Cardiac ventricle fibroblast (primary cell): ENCODE results near the gene CACNA1F. TPM values are rescaled to one million over a fixed set of nuclear protein-coding genes. Genes with fewer than 3 reads are reported as not detected.

Experiments used
- total RNA-seq: library from RNA; depleted of rRNA; stranded (reverse); fragments of >200 nt; gene quantifications from 2 replicates; pipeline ENCODE4 v1.2.3, GENCODE V29; 2015

CACNA1F gene
- total RNA-seq: not detected in 2 replicates

DNA sequence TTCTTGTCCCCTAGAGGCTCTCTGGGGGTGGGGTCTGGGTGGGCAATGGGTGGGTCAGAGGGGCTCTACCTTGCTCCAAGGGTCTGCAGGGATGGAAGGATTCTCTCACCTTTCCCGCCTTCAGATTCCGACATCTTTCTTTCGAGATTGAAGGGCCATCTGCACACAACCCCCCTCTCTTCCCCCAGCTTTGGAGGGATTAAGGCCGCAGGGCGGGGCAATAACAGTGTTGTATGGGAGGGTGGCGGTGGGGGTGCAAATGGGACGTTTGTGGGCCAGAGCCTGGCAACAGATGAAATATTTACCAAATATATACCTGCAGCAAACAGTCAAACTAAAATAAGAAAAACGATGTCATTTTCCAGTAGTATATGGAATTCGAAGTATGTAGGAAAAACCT lies at the start of gene CACNA1F:
TSS of gene CACNA1F (minus strand) at position 165 of the 400 bp plus-strand sequence. CDS start at position 134, 31 bp downstream.

DNA sequence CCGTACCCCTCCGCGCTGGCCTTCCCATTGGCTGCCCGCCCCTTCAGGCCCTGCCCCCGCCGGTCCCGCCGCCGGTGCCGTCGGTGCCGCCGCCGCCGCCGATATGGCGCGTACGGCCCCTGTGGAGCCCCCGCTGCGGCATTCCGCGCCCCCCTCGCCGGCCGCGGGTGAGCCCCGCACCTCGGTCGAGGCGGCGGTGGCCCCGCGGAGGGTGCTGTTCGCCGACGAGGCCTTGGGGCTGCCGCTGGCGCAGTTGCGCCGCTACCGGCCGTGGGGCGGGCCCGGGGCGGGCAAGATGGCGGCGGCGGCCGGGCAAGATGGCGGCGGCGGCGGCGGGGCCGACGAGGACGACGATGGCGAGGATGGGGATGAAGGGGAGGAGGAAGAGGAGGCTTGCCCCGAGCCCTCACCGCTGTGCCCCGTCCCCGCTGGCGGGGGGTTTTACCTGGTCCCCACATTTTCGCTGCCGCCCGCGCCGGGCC lies 36.7 kb upstream of the CACNA1F start, which contains the start of gene PPP1R3F:
TSS of gene PPP1R3F (plus strand) at position 27 of the 482 bp plus-strand sequence. CDS start at position 104, 77 bp downstream.

DNA sequence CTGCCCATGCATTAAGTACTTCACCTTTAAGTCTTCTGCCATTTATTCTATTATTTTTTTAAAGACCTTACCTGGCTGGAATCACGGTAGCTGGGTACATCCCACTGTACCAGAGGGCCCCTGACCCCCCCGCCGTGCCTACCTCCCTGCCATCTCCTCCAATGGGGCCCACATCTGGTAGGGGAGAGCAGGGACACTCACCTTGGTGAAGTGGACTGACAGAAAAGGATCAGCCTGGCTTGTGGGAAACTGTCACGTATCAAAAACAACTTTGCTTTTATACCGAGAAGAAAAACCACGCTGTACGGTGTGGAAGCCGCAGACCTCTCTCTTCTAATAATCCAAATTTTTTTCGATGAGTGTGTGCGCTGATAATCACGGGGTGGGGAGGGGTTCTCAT lies 31.3 kb upstream of the CACNA1F start, which contains the start of gene FOXP3:
TSS of gene FOXP3 (minus strand) at position 251 of the 400 bp plus-strand sequence. CDS start 6,205 bp downstream, outside the sequence.

DNA sequence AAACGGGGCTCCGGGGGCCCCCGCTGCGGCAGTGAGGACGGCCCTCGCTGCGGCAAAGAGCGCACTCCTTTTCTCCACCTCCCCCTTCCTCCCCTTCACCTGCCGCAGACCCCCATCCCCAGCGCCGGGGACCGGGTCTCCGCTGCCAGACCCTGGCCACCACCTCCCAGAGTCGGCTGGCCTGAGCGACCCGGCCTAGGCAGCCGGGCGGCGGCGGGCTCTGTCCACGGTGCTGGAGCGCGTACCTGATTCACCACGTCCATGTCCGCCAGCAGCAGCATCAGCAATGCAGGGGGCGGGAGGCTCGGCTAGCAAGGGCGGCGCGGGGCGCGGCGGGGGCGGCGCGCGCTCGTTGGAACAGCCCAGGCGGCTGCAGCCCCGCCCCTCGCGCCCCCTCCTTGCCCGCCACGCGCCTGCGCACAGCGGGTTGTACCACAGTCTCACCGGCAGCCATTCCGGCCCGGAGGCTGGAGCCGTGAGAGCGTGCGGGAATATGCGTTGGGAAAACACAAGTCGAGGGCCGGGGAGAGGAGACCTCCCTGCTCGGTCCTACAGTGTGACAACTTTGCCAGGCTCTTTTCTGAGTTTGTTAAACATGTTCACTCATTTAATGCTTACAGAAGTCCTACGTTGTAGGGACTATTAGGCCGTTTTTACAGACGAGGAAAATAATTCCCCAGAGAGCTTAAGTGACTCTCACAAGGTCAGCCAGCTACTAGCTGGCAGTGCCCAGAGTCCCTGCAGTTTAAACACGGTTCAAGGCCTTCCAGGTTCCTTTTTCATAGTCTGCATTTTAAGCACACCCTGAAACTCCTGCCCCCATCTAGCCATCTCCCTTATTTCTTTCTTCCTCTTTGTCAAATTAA lies 33.0 kb downstream of the CACNA1F start, which contains the start of gene SYP:
TSS of gene SYP (minus strand) at position 288 of the 866 bp plus-strand sequence. CDS start at position 281, 7 bp downstream.

DNA sequence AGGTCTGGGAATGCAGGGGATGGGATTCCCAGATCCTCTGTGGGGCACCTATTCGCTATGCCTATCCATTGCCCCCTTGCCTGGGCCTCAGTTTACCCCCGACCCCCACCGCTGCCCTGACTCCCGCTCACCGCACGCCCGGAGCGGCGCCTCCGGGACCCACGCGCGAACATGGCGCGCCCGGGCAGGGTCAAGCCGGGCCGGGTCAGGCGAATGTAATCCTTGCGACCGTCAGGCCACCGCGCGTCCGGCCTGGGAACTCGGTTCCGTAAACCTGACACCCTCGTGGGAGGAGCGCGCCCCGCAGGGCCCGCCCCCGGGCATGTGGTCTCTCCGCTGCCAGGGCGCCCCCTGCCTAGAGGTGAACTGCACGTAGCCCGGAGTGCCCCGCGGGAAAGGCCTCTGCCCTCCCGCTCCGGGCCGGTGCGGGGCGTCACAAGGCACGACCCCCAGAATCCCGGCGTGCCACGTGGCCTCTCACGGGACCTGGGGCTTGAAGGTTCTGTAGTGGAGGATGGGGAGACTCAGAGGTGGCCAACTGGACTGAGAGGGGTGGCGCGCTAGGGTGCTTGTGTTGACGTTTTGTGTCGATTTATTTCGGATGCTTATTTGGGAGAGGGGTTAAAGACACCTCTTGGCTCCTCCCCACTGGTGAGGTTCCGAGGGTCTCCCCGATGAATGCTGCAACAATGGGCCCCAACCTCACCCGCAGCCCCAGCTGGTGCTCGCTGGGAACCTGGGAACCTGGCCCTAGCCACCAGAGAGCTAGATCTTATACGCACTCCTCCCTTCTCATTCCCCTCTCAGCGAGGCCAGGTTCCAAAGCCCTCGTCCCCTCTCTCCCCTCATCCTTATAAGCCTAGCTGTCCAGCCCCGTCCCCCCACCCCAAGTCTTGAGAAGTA lies 46.8 kb downstream of the CACNA1F start, which contains the start of gene PRICKLE3:
TSS of gene PRICKLE3 (minus strand) at position 249 of the 903 bp plus-strand sequence. CDS start at position 173, 76 bp downstream.

DNA sequence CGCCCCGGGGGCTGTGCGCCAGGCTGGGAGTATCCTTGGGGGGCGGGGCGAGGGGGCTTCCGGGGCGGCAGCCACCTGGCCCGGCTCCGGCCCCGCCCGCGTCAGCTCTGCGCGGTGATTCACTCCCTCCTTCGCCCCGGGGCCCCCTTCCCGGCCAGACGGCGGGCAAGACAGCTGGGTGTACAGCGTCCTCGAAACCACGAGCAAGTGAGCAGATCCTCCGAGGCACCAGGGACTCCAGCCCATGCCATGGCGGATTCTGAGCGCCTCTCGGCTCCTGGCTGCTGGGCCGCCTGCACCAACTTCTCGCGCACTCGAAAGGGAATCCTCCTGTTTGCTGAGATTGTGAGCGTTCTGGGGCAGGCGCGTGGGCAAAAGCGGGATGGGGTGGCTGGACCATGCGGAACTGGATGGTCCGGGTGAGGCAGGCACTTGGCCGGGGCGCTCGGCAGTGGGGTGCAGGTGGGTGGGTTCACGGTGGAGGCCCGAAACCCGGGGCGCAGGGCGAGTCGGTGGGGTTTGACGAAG lies 61.3 kb downstream of the CACNA1F start, which contains the start of gene PLP2:
TSS of gene PLP2 (plus strand) at position 147 of the 528 bp plus-strand sequence. CDS start at position 250, 103 bp downstream.

DNA sequence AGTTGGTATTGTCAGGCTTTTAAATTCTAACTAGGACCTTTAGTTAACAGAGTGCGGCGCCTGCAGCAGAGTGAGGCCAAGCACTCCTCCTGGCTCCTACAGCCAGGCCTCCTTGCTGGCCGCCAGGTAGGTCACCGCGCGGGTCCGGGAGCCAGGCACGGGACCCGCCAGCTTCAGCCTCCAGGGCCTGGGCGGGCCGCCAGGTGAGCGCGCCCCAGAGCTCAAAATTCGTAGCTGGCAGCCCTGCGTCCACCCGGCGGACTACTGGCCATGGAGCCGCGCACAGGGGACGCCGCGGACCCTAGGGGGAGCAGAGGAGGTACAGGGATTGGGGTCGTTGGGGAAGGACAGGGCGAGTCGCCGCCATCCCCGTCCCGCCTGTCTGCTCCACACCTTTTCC lies 70.5 kb downstream of the CACNA1F start, which contains the start of gene MAGIX:
TSS of gene MAGIX (plus strand) at position 139 of the 400 bp plus-strand sequence. CDS start at position 271, 132 bp downstream.

Other genes starting within 250 kb of the CACNA1F start
- gene GRIPAP1, start 231.1 kb downstream of the CACNA1F start, total RNA-seq: 13.2 and 14.8 TPM in 2 replicates
- 73.1 and 84.2 TPM in 2 replicates for gene TFE3, start 190.0 kb downstream of the CACNA1F start, total RNA-seq
- gene CCDC120, start 174.3 kb downstream of the CACNA1F start, total RNA-seq: 2.0 and 2.5 TPM in 2 replicates
- gene PRAF2, start 159.3 kb downstream of the CACNA1F start, total RNA-seq: 34.3 and 36.7 TPM in 2 replicates
- 64.5 and 72.1 TPM in 2 replicates for gene WDR45, start 153.5 kb downstream of the CACNA1F start, total RNA-seq
- gene GPKOW, start 109.6 kb downstream of the CACNA1F start, total RNA-seq: 16.2 and 17.3 TPM in 2 replicates
- gene MAGIX, start 70.6 kb downstream of the CACNA1F start, total RNA-seq: 0.19 and 0.54 TPM in 2 replicates
- gene PLP2, start 61.4 kb downstream of the CACNA1F start, total RNA-seq: 41.1 and 44.0 TPM in 2 replicates
- 11.3 and 17.2 TPM in 2 replicates for gene PRICKLE3, start 47.0 kb downstream of the CACNA1F start, total RNA-seq
- 0.19 and 0.78 TPM in 2 replicates for gene SYP, start 33.1 kb downstream of the CACNA1F start, total RNA-seq
- 8.8 and 9.9 TPM in 2 replicates for gene CCDC22, start 2.1 kb upstream of the CACNA1F start, total RNA-seq
- gene FOXP3, start 31.4 kb upstream of the CACNA1F start, total RNA-seq: not detected in 2 replicates
- gene PPP1R3F, start 36.5 kb upstream of the CACNA1F start, total RNA-seq: 4.5 and 7.2 TPM in 2 replicates
- gene GAGE10, start 70.3 kb upstream of the CACNA1F start, total RNA-seq: not detected in 2 replicates
- not detected in 2 replicates for gene GAGE12J, start 88.7 kb upstream of the CACNA1F start, total RNA-seq
- gene GAGE13, start 98.2 kb upstream of the CACNA1F start, total RNA-seq: not detected in 2 replicates